Measurements from ENCODE around the gene CAPNS1. TPM values are rescaled to one million over a fixed set of nuclear protein-coding genes. Genes with fewer than 3 reads are reported as not detected.
A peak's percentile ranks its signal among the peaks of the same experiment; 100 is the strongest.
"Not testable (repeated sequence)": the region's sequence is repeated elsewhere in the genome, so short reads cannot be mapped to it uniquely, and the experiment has no call there.

The CAPNS1 gene
- total RNA-seq, 3 donors from 2014 or later (not counting 1 experiment from before 2014, with no cell fraction given) = 569 to 637 (median 578) TPM

- H3K27me3 ChIP-seq (ENCODE audit: control insufficient read depth, insufficient read depth, low read length) = not testable (repeated sequence)
These were observed 5.0 kb upstream of the CAPNS1 start for GRCh38 chr19:36134867-36135266.

GRCh38 chr19:36136964-36137686, 2.7 kb upstream of the CAPNS1 start:
- Mint-ChIP-seq H3K27me3 (ENCODE audit: low read depth in 2 of 2) (no peaks in the 10 kb centered on the region), H3K9me3 (no peaks in the 10 kb centered on the region), H3K36me3 (no peaks in the 10 kb centered on the region), H3K27ac (peak overlapping the region in 1 of 2 donors; percentile 27), H3K4me3 (no peak overlapping the region), H3K4me1 (peaks cover 16 to 31% of the 10 kb centered on the region in 2 donors)
- intact Hi-C loops (cut with micrococcal nuclease) = no loop called here
- Histone ChIP-seq H3K27ac (ENCODE audit: low read length) (no peak overlapping the region), H3K4me1 (ENCODE audit: control insufficient read depth, insufficient read depth, low read length) (peaks cover 32% of the 10 kb centered on the region), H3K4me3 (ENCODE audit: low read length) (no peak overlapping the region), H3K36me3 (ENCODE audit: control insufficient read depth, insufficient read depth, low read length) (peaks cover 4% of the 10 kb centered on the region), H3K27me3 (ENCODE audit: control insufficient read depth, insufficient read depth, low read length) (no peaks in the 10 kb centered on the region), H3K9me3 (ENCODE audit: control insufficient read depth, insufficient read depth, low read length) (no peaks in the 10 kb centered on the region)
- 79% methylated on average over 11 of the region's 12 CpGs for WGBS (ENCODE audit: insufficient coverage)
- ATAC-seq = no peak
- TF ChIP-seq CTCF (IDR thresholded peaks at IDR 0.05) = no peak
- no peak for DNase-seq

More at GRCh38 chr19:36134867-36135266, 5.0 kb upstream of the CAPNS1 start:
- H3K36me3 ChIP-seq (ENCODE audit: control insufficient read depth, insufficient read depth, low read length); intact Hi-C loops (cut with micrococcal nuclease); ATAC-seq; H3K27me3 Mint-ChIP-seq (ENCODE audit: low read depth in 2 of 2); H3K36me3 Mint-ChIP-seq; H3K27ac Mint-ChIP-seq; H3K9me3 ChIP-seq (ENCODE audit: control insufficient read depth, insufficient read depth, low read length); H3K4me3 ChIP-seq (ENCODE audit: low read length); H3K27ac ChIP-seq (ENCODE audit: low read length); H3K9me3 Mint-ChIP-seq; DNase-seq; H3K4me3 Mint-ChIP-seq: not testable (repeated sequence)
- WGBS (ENCODE audit: insufficient coverage) = 93% methylated on average over 4 of the region's 4 CpGs
- peaks cover 15 to 31% of the 10 kb centered on the region in 2 donors for H3K4me1 Mint-ChIP-seq
- peaks cover 36% of the 10 kb centered on the region for H3K4me1 ChIP-seq (ENCODE audit: control insufficient read depth, insufficient read depth, low read length)

GRCh38 chr19:36139120-36139472, 770 bp upstream of the CAPNS1 start:
- Mint-ChIP-seq H3K36me3 (no peaks in the 10 kb centered on the region), H3K4me1 (peaks cover 17 to 29% of the 10 kb centered on the region in 2 donors), H3K4me3 (peak overlapping the region; percentile 96), H3K9me3 (no peaks in the 10 kb centered on the region), H3K27ac (peak overlapping the region; percentile 88 to 90), H3K27me3 (ENCODE audit: low read depth in 2 of 2) (no peaks in the 10 kb centered on the region)
- H3K27ac ChIP-seq (ENCODE audit: low read length) = peak overlapping the region; percentile 76
- peaks cover 19% of the 10 kb centered on the region for H3K4me1 ChIP-seq (ENCODE audit: control insufficient read depth, insufficient read depth, low read length)
- H3K4me3 ChIP-seq (ENCODE audit: low read length) = peak overlapping the region; percentile 94
- WGBS (ENCODE audit: insufficient coverage) = 0% methylated on average over 1 of the region's 7 CpGs
- DNase-seq (no peak), ATAC-seq (no peak)
- intact Hi-C loops (cut with micrococcal nuclease) = no loop called here
- no peaks in the 10 kb centered on the region for H3K27me3 ChIP-seq (ENCODE audit: control insufficient read depth, insufficient read depth, low read length)
- TF ChIP-seq CTCF (IDR thresholded peaks at IDR 0.05) = no peak
- H3K36me3 ChIP-seq (ENCODE audit: control insufficient read depth, insufficient read depth, low read length) = peaks cover 15% of the 10 kb centered on the region
- no peaks in the 10 kb centered on the region for H3K9me3 ChIP-seq (ENCODE audit: control insufficient read depth, insufficient read depth, low read length)

- peaks cover 17 to 29% of the 10 kb centered on the region in 2 donors for H3K4me1 Mint-ChIP-seq
- H3K27ac Mint-ChIP-seq = peak overlapping the region; percentile 88 to 90
- ATAC-seq (peak; percentile 18 to 25 (median 18)), DNase-seq (peak; percentile 27 to 69)
- no peaks in the 10 kb centered on the region for H3K27me3 Mint-ChIP-seq (ENCODE audit: low read depth in 2 of 2)
- intact Hi-C loops (cut with micrococcal nuclease) = loop anchor here (1.0 to 2.0 kb wide), 4 partner anchors 13 to 86 kb away; partner anchors contain the start of genes TBCB, THAP8, WDR62 and ZNF146
- H3K9me3 Mint-ChIP-seq = no peaks in the 10 kb centered on the region
- Histone ChIP-seq H3K27ac (ENCODE audit: low read length) (peak overlapping the region; percentile 76), H3K4me3 (ENCODE audit: low read length) (peak overlapping the region; percentile 94), H3K4me1 (ENCODE audit: control insufficient read depth, insufficient read depth, low read length) (peaks cover 19% of the 10 kb centered on the region), H3K27me3 (ENCODE audit: control insufficient read depth, insufficient read depth, low read length) (no peaks in the 10 kb centered on the region), H3K36me3 (ENCODE audit: control insufficient read depth, insufficient read depth, low read length) (peaks cover 25% of the 10 kb centered on the region), H3K9me3 (ENCODE audit: control insufficient read depth, insufficient read depth, low read length) (no peaks in the 10 kb centered on the region)
- TF ChIP-seq CTCF (IDR thresholded peaks at IDR 0.05) = no peak
- H3K4me3 Mint-ChIP-seq = peak overlapping the region; percentile 96
- H3K36me3 Mint-ChIP-seq = no peaks in the 10 kb centered on the region
- WGBS (ENCODE audit: insufficient coverage) = under 1% methylated on average over 29 of the region's 31 CpGs
These were observed 605 bp downstream of the CAPNS1 start for GRCh38 chr19:36140304-36141038.
